ENCODE results near the gene CHID1. TPM values are rescaled to one million over a fixed set of nuclear protein-coding genes. Genes with fewer than 3 reads are reported as not detected.

The CHID1 gene
- 95.6 and 108 TPM in 2 replicates for total RNA-seq

DNA sequence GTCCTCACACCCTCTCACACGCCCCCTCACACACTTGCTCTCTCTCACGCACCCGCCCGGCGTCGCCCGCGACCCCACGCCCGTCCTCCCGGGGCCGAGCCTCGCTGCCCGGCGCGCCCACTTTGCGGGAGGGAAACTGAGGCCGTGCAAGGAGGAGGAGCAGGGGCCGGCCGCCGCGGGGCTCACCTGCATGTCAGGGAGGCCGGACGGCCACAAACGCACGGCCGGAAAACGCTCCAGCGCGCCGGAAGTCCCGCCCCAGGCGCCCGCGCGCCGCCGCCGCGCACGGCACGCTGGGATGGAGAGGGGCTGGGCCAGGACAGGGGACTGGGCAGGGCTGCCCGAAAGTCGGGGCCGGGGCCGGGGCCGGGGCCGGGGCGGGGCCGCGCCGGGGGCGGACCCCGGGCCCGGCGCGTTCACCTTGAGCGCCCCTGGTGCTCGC, at the start of gene CHID1:
CHID1 (minus strand) TSS at position 222 of the 442 bp plus-strand sequence. CDS start 5,994 bp downstream, outside the sequence.
- no peak for DNase-seq (ENCODE audit: low read depth)
- peak within 1 kb of the TSS; percentile 91 for H3K4me3 ChIP-seq (ENCODE audit: low read depth, low read length)
- TF ChIP-seq, protein P1, sequence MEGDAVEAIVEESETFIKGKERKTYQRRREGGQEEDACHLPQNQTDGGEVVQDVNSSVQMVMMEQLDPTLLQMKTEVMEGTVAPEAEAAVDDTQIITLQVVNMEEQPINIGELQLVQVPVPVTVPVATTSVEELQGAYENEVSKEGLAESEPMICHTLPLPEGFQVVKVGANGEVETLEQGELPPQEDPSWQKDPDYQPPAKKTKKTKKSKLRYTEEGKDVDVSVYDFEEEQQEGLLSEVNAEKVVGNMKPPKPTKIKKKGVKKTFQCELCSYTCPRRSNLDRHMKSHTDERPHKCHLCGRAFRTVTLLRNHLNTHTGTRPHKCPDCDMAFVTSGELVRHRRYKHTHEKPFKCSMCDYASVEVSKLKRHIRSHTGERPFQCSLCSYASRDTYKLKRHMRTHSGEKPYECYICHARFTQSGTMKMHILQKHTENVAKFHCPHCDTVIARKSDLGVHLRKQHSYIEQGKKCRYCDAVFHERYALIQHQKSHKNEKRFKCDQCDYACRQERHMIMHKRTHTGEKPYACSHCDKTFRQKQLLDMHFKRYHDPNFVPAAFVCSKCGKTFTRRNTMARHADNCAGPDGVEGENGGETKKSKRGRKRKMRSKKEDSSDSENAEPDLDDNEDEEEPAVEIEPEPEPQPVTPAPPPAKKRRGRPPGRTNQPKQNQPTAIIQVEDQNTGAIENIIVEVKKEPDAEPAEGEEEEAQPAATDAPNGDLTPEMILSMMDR (conservative IDR thresholded peaks at IDR 0.05; ENCODE audit: low read depth, low read length) = no peak

DNA sequence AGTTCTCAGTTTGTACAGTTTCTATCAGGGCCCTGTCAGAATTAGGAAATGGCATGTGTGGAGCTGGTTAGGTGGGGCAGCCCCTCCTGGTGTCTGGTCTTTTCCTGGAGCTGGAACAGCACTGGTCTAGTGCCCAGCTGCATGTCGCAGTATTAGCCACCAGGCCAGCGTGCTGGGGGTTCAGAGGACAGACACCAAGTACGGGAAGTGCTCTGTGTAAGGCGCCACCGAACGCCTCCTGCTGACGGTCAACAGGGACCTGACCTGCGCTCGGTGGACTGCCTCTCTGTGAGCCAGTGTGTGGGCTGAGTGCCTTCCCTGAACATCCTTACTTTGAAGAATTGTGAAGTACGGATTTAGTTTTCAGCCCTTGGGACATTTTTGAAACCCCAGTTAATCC, 49.0 kb upstream of the CHID1 start:
- TF ChIP-seq, protein P1 (conservative IDR thresholded peaks at IDR 0.05; ENCODE audit: low read depth, low read length) = peak; percentile 17
- no peak for DNase-seq (ENCODE audit: low read depth)
- no peak overlapping the region for H3K4me3 ChIP-seq (ENCODE audit: low read depth, low read length)

DNA sequence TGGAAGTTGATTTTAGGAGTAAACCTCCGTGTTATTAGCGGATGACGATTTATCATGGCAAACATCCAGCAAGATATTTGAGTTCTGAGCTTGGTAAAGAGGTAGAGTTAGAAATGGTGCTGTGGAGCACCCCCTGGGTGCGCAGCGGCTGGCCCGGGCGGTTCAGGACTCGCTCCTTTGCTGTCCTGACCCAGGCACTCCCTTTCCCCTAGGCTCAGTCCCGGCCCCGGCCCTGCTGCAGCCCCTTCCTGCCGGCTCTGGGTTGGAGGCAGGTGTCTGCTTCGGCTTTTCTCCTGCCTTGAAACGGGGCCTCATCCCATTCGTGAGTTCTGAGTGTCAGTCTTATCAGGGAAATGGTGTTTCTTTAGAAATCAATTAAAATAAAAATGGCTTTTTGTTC, 48.4 kb upstream of the CHID1 start:
- no peak overlapping the region for H3K4me3 ChIP-seq (ENCODE audit: low read depth, low read length)
- TF ChIP-seq, protein P1 (conservative IDR thresholded peaks at IDR 0.05; ENCODE audit: low read depth, low read length) = no peak
- DNase-seq (ENCODE audit: low read depth) = no peak

DNA sequence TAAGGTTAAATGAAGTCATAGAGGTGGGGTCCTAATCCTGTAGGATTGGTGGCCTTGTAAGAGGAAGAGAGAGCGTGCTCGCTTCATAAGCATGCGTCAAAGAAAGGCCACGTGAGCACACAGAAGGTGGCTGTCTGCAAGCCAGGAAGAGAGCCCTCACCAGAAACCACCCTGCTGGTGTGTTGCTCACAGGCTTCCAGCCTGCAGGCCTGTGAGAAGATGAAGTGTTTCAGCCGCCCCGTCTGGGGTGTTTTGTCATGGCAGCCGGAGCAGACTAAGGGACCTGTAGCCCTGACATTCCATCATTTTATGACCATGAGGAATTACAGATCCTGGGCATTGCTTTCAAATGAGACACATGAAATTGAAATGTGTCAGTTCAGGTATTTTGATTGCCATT, 47.5 kb upstream of the CHID1 start:
- DNase-seq (ENCODE audit: low read depth) = no peak
- TF ChIP-seq, protein P1 (conservative IDR thresholded peaks at IDR 0.05; ENCODE audit: low read depth, low read length) = no peak
- no peak overlapping the region for H3K4me3 ChIP-seq (ENCODE audit: low read depth, low read length)

DNA sequence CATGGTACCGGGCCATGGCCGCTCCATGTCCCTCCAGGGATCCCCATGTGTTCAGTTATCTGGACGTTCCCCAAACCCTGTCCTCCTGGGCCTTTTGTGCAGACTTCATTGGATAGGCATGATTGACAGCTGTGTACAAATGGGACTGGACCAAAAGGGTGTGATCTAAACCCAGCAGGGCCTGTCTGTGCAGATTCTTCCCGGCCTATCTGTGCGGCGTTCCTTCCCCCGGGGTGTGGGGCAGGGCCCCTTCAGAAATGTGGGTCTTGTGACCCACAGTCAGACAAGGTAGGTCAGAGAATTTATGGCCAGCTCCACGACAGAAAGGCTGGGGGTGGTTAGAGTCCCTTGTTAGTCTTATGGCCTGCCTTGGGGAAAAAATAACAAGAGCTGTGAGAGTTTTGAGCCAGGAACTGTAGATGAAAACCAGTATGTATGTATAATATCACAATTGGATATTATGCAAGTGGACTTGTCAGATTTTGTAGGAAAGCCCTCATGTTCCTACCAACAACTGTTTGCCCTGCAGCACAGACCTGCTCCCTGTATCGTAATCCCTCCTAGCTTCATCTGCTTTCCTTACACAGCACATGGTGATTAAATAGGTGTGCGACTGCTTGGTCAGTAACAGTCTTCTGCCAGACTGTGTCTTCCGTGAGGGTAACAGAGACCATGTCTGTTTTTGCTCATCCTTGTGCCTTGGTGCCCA, 46.8 kb upstream of the CHID1 start:
- TF ChIP-seq, protein P1 (conservative IDR thresholded peaks at IDR 0.05; ENCODE audit: low read depth, low read length) = no peak

DNA sequence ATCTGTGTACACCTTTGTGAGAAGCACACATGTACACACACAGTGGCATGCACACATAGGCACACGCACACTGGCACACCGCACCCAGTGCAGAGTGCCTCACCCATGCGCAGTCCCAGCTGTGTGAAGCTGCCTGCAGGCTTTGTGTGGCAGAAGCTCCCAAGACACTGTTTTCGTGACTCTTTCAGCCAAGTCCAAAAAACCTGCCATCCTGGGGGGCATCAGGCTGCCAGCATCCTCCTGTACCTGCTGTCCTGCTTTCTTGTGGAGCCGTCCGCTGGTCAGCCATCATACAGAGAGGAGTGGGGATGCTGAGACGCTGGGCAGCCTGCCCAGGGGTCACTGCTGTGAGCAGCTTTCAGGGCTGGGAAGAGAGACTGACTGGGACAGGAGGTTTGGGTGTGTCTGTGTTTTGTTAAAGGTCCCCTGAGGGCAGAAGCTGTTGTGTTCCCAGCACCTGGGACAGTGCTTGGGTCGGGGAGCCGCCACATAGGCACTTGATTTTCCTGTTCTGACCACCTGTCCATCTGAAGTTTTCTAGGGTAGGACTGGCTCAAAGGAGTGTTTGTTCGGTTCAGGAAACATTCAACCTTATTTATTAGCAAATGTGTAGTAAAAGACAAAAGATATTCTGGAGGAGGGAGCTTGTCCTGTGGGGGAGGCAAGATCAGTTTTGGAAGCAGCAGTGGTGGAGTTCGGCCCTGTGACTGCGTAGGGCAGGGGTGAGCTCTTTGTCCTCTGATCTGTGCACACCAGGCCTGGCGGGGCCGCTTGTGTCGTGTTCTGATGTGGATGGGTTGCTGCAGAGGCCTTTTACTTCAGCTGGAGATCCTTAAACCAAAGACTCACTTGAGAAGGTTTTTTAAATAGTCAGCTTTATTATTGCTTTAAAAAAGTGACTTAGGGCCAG, 44.8 kb upstream of the CHID1 start:
- H3K4me3 ChIP-seq (ENCODE audit: low read depth, low read length) = no peak overlapping the region
- no peak for DNase-seq (ENCODE audit: low read depth)
- TF ChIP-seq, protein P1 (conservative IDR thresholded peaks at IDR 0.05; ENCODE audit: low read depth, low read length) = no peak

More for the DNA sequence above, 46.8 kb upstream of the CHID1 start:
- no peak for DNase-seq (ENCODE audit: low read depth)
- H3K4me3 ChIP-seq (ENCODE audit: low read depth, low read length) = no peak overlapping the region

All from epithelial cell of proximal tubule (primary cell).